ENCODE measurements around the gene WDR41.

GRCh38 chr5:77518304-77518703 lies 26.2 kb upstream of the WDR41 start:
- TF ChIP-seq CTCF (IDR thresholded peaks at IDR 0.05 in 2 of 3, conservative IDR thresholded peaks at IDR 0.05 in 1 of 3; ENCODE audit: insufficient read depth in 2 of 3, low read depth in 1 of 3, low read length in 3 of 3) (peak; percentile 28 to 58 (median 31); a peak in 3 of 6 replicates), ZNF699 (CRISPR knock-in tag; IDR thresholded peaks at IDR 0.05; ENCODE audit: insufficient replicate concordance) (no peak), RNF2 (IDR thresholded peaks at IDR 0.05) (no peak), EZH2 (IDR thresholded peaks at IDR 0.05; ENCODE audit: borderline replicate concordance, low read depth, low read length) (no peak), BHLHE40 (IDR thresholded peaks at IDR 0.05; ENCODE audit: low read length) (no peak)

All from K562 (cell line).